SIG-M5 (cell line): ENCODE measurements around the gene PKN1.
"Not testable (repeated sequence)": the region's sequence is repeated elsewhere in the genome, so short reads cannot be mapped to it uniquely, and the experiment has no call there.

Experiments used
- DNase-seq: peaks from one replicate; lab custom pipeline; 2025; lab: John Stamatoyannopoulos, UW

Gene PKN1

DNA sequence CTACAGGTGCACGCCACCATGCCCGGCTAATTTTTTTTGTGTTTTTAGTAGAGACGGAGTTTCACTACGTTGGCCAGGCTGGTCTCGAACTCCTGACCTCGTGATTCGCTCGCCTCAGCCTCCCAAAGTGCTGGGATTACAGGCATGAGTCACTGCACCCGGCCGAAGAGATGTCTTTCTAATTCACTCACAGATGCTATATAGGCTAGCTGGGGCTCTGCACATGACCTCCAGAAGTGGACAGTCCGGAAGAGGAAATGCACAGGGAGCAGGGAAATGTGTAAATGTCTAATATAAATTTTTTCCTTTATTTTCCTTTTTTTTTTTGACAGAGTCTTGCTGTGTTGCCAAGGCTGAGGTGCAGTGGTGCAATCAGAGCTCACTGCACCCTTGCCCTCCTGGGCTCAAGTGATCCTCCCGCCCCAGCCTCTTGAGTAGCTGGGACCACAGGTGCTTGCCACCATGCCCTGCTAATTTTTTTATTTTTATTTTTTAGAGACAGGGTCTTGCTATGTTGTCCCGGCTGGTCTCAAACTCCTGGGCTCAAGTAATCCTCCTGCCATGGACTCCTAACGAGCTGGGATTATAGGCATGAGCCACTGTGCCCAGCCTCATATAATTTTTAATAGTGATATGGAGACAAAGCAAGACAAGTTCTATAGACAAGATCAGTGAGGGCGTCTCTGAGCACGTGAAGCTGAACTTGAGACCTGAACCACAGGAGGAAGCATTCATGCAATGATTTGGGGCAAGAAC, 54.4 kb downstream of the PKN1 start:
- no peak for DNase-seq

- no peak for DNase-seq
These were observed 59.7 kb downstream of the PKN1 start for GRCh38 chr19:14492756-14493337.

DNA sequence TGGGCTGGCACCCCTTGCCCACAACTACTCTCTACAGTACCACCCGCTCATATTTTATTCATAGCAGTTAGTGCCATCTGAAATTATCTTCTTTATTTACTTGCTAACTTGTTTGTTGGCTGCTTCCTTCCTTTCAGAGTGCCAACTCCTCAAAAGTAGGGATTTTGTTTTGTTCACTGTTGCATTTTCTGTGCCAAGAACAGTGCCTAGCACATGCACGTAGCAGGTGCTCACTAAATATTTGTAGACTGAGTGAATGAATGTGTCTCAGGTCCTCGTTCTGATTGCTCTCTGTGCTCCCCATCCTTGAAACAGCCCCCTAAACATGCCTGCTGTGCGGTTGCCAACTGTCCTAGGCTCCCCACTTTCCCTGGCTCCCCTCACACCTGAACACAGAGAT, 61.3 kb downstream of the PKN1 start:
- DNase-seq: no peak

DNA sequence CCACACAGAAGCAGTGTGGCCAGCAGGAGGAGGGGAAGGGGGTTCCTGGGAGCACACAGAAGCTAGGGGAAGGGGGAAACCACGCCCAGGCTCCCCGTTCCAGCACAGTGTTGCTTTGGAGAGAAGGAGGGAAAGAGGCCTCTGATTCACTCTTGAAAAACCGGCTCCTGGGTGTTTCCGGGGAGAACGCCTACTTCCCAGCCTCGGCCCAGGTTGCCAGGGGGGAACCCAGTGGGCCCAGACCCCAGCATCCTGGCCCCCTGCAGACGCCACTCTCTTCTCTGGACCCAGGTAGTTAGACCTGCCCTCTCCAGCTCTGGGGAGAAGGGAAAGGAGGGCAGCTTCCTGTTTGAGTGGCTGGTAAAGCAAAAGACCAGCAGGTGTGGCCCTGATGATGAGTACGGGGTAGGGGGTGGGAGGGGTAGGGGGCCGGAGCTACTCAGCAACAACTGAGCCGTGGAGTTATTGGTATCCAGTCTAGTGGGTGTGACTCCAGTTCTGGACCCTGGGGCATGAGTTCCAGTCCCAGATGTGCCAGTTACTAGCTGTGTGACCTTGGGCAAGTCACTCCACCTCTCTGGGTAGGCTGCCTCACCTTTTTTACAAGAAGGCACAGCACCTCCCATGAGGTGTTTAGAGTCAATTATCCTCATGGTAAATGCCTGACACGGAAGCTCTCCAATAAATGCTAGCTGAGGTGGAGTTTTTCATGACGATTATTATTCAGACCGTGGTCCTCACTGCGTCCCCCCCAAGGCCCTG, 62.0 kb downstream of the PKN1 start:
- DNase-seq: no peak

- no peak for DNase-seq
These were observed 62.5 kb downstream of the PKN1 start for GRCh38 chr19:14495672-14496028.

GRCh38 chr19:14496029-14496833, 63.1 kb downstream of the PKN1 start, which contains the start of gene GIPC1:
Gene GIPC1 (minus strand): TSS chr19:14496127. CDS start chr19:14482976, 13,151 bp downstream.
- no peak for DNase-seq

GRCh38 chr19:14496834-14497227, 63.7 kb downstream of the PKN1 start:
- no peak for DNase-seq

DNA sequence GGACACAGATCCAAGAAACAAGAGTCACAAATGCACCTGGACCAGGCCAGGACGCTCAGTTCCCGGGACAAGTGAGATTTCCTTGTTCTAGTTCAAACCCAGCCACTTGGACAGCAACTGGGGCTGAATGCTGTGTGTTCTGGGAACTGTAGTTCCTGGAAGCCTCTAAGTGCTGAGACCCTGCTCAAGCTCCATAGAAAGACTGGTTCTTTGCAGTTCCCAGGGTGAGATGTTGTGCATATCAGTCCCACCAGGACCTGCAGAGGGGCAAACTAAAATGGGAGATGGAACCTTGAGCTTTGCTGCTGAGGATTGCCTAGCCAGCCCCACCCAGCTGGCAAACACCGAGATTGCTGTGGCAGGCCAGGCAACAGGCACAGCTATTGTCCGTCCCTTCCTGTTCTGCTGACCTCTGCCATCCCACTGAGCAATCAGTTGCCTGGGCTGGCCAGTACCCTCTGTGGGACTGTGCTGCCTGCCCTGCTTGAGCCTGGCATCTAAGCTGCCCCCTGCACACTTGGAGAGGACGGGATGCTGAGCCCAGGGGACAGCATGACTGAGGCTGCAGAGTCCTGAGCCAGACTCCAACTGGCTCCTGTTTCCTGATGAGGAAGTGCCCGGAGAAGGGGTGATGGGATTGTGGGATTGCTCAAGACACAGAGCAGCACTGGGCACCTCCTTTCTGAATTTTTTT, 64.3 kb downstream of the PKN1 start:
- DNase-seq: no peak

GRCh38 chr19:14502334-14503092, 69.4 kb downstream of the PKN1 start:
- DNase-seq: no peak

GRCh38 chr19:14503285-14503684, 70.2 kb downstream of the PKN1 start:
- DNase-seq: no peak

- DNase-seq: not testable (repeated sequence)
These were observed 71.5 kb downstream of the PKN1 start for GRCh38 chr19:14504575-14504974.

GRCh38 chr19:14505488-14506239, 72.6 kb downstream of the PKN1 start:
- DNase-seq: no peak

DNA sequence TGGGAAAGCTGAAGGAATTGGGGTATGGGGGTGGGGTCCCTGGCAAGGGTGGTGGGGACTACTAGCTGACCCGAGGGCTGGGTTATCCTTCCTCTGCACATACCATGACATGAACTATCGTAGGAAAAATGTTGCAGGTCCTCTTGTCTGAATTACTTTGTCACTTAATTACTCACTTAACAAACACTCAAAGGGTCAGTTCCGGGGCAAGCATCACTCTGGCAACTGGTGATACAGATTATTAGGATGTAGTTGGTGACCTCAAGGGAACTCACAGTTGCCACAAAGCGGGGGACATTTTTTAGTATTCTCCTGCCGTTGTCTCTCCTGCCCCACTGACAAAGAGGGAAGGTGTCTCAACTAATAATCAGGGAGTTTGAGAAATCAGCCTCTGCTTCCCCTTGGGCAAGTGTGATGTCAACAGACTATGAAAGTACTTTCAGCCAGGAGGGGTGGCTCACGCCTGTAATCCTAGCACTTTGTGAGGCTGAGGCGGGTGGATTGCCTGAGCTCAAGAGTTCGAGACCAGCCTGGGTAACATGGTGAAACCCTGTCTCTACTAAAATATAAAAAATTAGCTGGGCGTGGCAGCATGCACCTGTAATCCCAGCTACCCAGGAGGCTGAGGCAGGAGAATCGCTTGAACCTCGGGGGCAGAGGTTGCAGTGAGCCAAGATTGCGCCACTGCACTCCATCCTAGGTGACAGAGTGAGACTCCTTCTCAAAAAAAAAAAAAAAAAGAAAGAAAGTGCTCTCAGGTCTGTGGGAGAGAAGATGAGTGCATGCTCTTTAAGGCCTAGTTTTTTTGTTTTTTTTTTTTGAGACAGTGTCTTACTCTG, 74.8 kb downstream of the PKN1 start:
- DNase-seq: no peak

GRCh38 chr19:14510311-14511228, 77.5 kb downstream of the PKN1 start:
- no peak for DNase-seq

- DNase-seq: no peak
These were observed 78.1 kb downstream of the PKN1 start for GRCh38 chr19:14511229-14511593.

DNA sequence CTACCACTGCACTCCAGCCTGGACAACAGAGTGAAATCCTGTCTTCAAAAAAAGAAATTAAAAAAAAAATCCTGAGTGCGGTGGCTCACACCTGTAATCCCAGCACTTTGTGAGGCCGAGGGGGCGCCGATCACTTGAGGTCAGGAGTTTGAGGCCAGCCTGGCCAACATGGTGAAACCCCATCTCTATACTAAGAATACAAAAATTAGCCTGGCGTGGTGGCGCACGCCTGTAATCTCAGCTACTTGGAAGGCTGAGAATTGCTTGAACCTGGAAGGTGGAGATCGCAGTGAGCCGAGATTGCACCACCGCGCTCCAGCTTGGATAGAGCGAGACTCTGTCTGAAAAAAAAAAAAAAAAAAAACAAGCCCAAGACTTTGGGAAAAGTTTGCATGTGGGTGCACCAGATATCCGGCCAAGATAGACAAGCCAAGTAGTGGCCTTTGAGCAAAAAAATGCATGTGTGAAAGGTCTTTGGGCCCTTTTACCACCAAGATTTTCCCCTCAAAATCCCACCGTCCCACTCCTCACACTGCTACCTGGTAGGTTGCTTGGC, 79.4 kb downstream of the PKN1 start:
- no peak for DNase-seq

- no peak for DNase-seq
These were observed 81.2 kb downstream of the PKN1 start for GRCh38 chr19:14514215-14514863.
